ENCODE data around the gene PRR36. TPM values are rescaled to one million over a fixed set of nuclear protein-coding genes. Genes with fewer than 3 reads are reported as not detected.

The PRR36 gene
- total RNA-seq, 1 experiment from 2014 or later: 12.9 TPM

DNA sequence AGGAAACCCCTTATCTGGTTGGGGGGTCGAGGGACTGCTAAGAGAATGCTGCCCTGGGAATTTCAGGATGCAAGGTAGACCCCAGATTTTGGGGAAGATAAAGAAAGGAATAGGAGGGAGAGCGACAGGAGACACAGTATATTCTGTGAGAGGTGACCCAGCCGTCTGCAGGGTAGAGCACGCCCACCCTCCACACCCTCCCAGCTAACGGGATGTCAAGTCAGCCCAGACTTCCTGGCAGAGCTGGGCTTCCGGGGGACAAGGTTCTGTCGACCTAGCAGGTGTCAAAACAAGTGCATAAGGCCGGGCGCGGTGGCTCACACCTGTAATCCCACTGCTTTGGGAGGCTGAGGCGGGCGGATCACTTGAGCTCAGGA is 695 bp upstream of the PRR36 start:
- intact Hi-C loops (cut with micrococcal nuclease; ENCODE audit: unreplicated experiment): no loop called here
- TF ChIP-seq, protein P1, sequence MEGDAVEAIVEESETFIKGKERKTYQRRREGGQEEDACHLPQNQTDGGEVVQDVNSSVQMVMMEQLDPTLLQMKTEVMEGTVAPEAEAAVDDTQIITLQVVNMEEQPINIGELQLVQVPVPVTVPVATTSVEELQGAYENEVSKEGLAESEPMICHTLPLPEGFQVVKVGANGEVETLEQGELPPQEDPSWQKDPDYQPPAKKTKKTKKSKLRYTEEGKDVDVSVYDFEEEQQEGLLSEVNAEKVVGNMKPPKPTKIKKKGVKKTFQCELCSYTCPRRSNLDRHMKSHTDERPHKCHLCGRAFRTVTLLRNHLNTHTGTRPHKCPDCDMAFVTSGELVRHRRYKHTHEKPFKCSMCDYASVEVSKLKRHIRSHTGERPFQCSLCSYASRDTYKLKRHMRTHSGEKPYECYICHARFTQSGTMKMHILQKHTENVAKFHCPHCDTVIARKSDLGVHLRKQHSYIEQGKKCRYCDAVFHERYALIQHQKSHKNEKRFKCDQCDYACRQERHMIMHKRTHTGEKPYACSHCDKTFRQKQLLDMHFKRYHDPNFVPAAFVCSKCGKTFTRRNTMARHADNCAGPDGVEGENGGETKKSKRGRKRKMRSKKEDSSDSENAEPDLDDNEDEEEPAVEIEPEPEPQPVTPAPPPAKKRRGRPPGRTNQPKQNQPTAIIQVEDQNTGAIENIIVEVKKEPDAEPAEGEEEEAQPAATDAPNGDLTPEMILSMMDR (conservative IDR thresholded peaks at IDR 0.05): no peak; the same call in 1 of the 2 replicates
- TF ChIP-seq EZH2 (IDR thresholded peaks at IDR 0.05; ENCODE audit: low read depth): no peak
- no peak for DNase-seq
- no TSS peak for BruUV-seq (replicated peaks)
- H3K4me3 ChIP-seq: peak overlapping the region; percentile 71
- H3K27ac ChIP-seq: no peak overlapping the region
- ChIA-PET POLR2A (ENCODE audit: unreplicated experiment) (interaction anchor here (1.0 kb wide), 1 partner anchor 29 kb away, joined by 4 read pairs; the partner anchor contains the start of gene MAP2K7), CTCF (interaction anchor here (0.6 kb wide), 2 partner anchors 14 to 54 kb away, joined by 4 to 10 read pairs; no protein-coding TSS in a partner anchor)
- H3K36me3 ChIP-seq (ENCODE audit: low read depth): no peaks in the 10 kb centered on the region
- no peaks in the 10 kb centered on the region for H4K20me1 ChIP-seq (ENCODE audit: insufficient read depth)
- peak overlapping the region; percentile 79 for H3K4me2 ChIP-seq
- peaks cover 43% of the 10 kb centered on the region for H3F3A ChIP-seq (ENCODE audit: insufficient read depth, low read depth)
- no peaks in the 10 kb centered on the region for H3K79me2 ChIP-seq (ENCODE audit: low read depth)
- no peaks in the 10 kb centered on the region for H3K9me3 ChIP-seq (ENCODE audit: insufficient read depth, low read depth)
- H3K27me3 ChIP-seq (ENCODE audit: insufficient read depth, low read depth): no peaks in the 10 kb centered on the region
- no peaks in the 10 kb centered on the region for H3K9me2 ChIP-seq (ENCODE audit: insufficient read depth)
- peaks cover 20% of the 10 kb centered on the region for H3K4me1 ChIP-seq (replicated peaks; ENCODE audit: insufficient read depth)
- peak overlapping the region; percentile 75 for H2AFZ ChIP-seq

GRCh38 chr19:7873304-7874075 is 700 bp downstream of the PRR36 start:
- Histone ChIP-seq H3K4me3 (peak overlapping the region; percentile 71; the same call in 1 of the 2 replicates), H3K27ac (no peak overlapping the region)
- intact Hi-C loops (cut with micrococcal nuclease; ENCODE audit: unreplicated experiment): loop anchor here (2.0 kb wide), 1 partner anchor 43 kb away; the partner anchor contains the start of gene EVI5L

More at GRCh38 chr19:7873304-7874075, 700 bp downstream of the PRR36 start:
- Histone ChIP-seq H3K4me2 (peak overlapping the region; percentile 79), H3K36me3 (ENCODE audit: low read depth) (no peaks in the 10 kb centered on the region), H3K4me1 (replicated peaks; ENCODE audit: insufficient read depth) (peaks cover 20% of the 10 kb centered on the region), H2AFZ (0 out of 2 replicates have a peak overlapping the region, but pooled peaks have one; percentile 72), H3F3A (ENCODE audit: insufficient read depth, low read depth) (peaks cover 40% of the 10 kb centered on the region), H3K79me2 (ENCODE audit: low read depth) (no peaks in the 10 kb centered on the region), H3K27me3 (ENCODE audit: insufficient read depth, low read depth) (no peaks in the 10 kb centered on the region), H3K9me2 (ENCODE audit: insufficient read depth) (no peaks in the 10 kb centered on the region), H4K20me1 (ENCODE audit: insufficient read depth) (no peaks in the 10 kb centered on the region), H3K9me3 (ENCODE audit: insufficient read depth, low read depth) (no peaks in the 10 kb centered on the region)
- ChIA-PET CTCF (no interaction called here), POLR2A (ENCODE audit: unreplicated experiment) (no interaction called here)
- no peak for TF ChIP-seq EZH2 (IDR thresholded peaks at IDR 0.05; ENCODE audit: low read depth)
- TF ChIP-seq, protein P1 (conservative IDR thresholded peaks at IDR 0.05): no peak
- BruUV-seq (replicated peaks): no TSS peak
- DNase-seq: no peak
